ENCODE results near the gene HIVEP2.
A peak's percentile ranks its signal among the peaks of the same experiment; 100 is the strongest.

The HIVEP2 gene

DNA sequence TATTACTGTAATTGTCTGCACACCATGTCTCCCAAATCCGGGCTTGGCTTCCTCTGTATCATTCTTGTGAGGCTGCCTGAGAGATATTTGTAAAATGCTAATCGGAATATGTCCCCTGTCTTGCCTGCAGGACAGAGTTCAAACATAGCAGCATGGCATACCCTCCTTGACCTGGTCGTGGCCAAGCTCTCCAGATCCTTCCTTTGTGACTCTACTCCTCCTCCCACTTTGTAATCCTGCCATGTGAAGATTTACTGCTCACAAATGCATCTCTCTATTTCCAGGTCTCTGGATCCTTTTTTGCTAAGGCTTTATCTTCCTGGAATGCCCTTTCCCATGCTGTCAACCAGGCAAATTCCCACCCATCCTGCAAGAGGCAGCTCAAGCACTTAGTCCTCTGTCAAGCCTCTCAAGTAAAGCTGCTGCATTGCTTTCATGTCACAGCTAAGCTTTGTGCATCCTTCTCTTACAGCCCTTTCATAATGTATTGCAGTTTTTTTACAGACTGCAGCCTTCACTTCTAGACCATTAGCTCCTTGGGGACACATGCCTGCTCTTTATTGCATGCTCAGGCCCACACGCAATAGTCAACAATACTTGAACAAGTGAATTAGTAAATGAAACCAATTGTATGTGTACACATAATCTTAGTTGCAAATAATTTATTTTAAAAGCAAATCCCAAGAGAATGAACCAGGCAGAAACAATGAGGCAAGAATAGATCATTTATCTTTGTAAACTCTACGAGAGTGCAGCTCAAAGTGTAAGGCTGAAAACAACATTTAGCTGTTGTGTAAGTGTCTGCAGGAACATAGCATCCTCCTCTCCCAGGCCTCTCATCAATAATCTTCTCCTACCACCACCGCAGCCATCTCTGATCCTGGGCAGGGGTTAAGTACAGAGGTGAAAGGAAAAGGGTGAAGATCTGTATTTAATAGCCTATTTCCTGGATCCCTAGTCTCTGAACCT lies 45.8 kb downstream of the HIVEP2 start:
- Mint-ChIP-seq H3K36me3 (peaks cover 20% of the 10 kb centered on the region), H3K4me3 (no peak overlapping the region), H3K27ac (no peak overlapping the region), H3K9me3 (no peaks in the 10 kb centered on the region), H3K4me1 (peaks cover 27% of the 10 kb centered on the region)
- DNase-seq (ENCODE audit: low spot score in 2 of 2) (no peak), ATAC-seq (no peak)

DNA sequence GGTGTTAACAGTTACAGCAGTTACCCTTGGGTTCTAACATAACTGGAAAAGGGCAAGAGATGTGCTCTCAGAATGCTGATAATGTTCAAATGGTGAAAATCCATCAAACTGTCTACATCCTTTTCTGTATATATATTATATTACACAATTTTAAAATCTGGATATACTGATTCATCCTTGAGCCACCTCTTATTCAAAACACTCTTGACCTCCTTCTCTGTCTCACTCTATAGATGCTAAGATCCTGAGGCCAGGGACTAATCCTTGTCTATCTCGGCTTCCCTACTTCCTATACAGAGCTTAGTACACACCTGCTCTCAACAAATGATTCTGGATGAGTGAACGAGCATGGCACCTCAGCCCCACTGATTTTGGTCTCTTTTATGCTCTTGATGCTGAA lies 47.3 kb downstream of the HIVEP2 start:
- no peak overlapping the region for H3K4me3 Mint-ChIP-seq
- H3K9me3 Mint-ChIP-seq = no peaks in the 10 kb centered on the region
- peaks cover 17% of the 10 kb centered on the region for H3K4me1 Mint-ChIP-seq
- no peak overlapping the region for H3K27ac Mint-ChIP-seq
- ATAC-seq (no peak), DNase-seq (ENCODE audit: low spot score in 2 of 2) (no peak)
- peaks cover 20% of the 10 kb centered on the region for H3K36me3 Mint-ChIP-seq

DNA sequence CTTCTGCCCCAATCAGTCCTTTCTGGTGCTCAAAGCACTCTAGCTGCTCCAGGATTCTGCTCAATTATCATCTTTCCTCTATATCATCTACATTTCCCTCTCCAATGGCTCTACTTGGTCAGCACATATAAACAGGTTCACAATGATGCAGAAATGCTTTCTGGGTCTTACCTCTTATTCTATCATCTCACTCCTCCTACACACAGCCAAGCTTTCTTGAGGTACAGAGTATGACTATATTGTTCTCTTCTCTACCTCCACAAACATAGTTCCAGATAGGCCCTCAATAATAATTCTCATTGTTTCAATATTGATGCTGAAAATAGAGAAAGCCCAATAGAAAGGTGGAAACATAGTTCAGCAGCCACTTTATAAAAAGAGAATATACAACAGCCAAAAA lies 48.2 kb downstream of the HIVEP2 start:
- peak; percentile 52 for ATAC-seq
- Mint-ChIP-seq H3K36me3 (peaks cover 20% of the 10 kb centered on the region), H3K27ac (no peak overlapping the region), H3K4me1 (peaks cover 17% of the 10 kb centered on the region), H3K4me3 (no peak overlapping the region), H3K9me3 (no peaks in the 10 kb centered on the region)
- no peak for DNase-seq (ENCODE audit: low spot score in 2 of 2)

DNA sequence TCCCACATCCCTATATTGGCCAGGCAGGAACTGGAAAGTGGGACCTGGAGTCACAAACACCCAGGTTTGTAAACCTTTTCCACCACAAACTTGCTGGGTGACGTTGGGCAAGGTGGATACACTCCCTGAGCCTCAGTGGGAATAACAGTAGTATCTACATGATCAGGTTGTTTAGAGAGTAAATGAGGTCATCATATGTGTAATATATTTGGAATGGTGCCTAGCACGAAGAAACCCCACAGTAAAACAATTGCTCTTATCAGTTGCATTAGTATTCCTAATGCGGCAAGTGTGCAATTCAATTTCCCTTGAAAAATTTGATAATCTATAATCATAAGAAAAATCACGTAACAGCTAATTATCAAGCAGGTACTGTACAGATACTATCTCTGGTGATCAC lies 51.9 kb downstream of the HIVEP2 start:
- H3K4me1 Mint-ChIP-seq = peaks cover 36% of the 10 kb centered on the region
- H3K27ac Mint-ChIP-seq = no peak overlapping the region
- H3K36me3 Mint-ChIP-seq = peaks cover 21% of the 10 kb centered on the region
- no peaks in the 10 kb centered on the region for H3K9me3 Mint-ChIP-seq
- no peak for DNase-seq (ENCODE audit: low spot score in 2 of 2)
- ATAC-seq = no peak
- H3K4me3 Mint-ChIP-seq = no peak overlapping the region

DNA sequence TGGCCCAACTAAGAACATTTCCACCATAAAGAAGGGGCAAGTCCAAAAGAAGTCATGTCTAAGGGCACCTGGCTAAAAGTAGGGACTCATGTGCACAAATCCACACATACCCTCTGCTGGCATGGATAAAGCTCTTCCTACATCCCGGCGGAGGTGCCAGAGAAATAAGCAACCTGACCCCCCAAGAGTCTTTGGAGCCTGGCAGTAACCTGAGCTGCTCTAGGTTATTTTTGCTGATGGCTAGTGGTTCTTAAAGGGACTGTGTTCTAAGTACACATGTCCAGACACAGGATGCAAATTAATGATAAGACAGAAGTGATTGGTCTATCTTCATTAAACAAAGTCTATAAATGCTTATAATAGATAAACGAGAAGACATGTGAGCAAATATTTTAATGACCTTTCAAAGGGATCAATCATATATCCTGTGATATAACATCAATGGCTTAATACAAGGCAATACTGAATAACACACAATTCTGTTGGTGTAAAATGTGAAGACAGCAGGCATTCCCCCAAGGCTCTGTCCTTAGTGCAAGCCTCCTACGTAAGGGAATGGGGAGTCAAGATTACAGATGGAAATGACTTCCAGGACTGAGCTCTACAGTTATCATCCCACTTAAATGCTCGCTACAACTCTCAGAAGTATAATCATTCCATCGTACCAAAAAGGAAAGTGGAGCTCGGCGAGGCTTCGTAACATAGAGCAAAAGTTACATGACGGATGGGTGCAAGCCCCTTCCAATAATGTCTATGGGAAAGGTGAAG lies 52.5 kb downstream of the HIVEP2 start:
- H3K36me3 Mint-ChIP-seq = peaks cover 26% of the 10 kb centered on the region
- H3K27ac Mint-ChIP-seq = peak overlapping the region; percentile 23

DNA sequence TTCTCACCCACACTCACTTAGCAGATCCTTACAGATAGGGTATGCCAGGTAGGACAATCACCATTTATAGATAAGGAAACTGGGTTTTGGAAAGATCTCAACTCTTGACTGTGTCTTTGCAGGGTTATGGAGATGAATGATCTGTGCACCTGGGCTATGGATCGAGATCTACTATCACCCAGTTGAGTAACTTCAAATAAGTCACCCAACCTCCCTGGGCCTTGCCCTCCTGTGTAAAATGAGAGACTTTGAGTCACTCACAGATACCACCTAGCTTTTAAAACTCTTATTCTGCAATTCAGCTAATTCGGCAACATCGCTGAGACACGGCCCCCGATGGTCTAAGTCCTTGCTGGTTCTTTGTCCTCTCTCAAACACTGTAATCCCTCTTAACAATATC lies 53.5 kb downstream of the HIVEP2 start:
- Mint-ChIP-seq H3K4me3 (no peak overlapping the region), H3K4me1 (peaks cover 53% of the 10 kb centered on the region), H3K27ac (peak overlapping the region; percentile 23)

More for the DNA sequence above, 52.5 kb downstream of the HIVEP2 start:
- H3K4me1 Mint-ChIP-seq = peaks cover 43% of the 10 kb centered on the region
- H3K9me3 Mint-ChIP-seq = no peaks in the 10 kb centered on the region
- DNase-seq (ENCODE audit: low spot score in 2 of 2) (no peak), ATAC-seq (no peak)
- no peak overlapping the region for H3K4me3 Mint-ChIP-seq

DNA sequence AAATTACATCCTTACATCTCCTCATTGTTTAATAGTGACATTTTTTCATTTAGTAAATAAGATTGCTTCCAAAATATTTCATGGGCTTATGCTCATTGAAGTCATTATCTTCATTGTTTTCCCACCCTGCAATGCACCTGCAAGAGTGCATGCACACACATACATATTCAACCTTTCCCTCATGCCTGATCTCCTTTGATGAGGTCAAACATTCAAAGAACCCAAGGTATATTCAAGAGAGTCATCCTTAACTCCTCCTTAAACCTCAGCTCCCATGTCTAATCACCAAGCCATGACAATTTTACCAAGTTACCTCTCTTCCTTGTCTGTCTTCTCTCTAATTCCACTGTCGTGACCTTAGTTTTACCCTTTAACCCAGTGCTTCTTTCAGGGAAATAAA lies 56.5 kb downstream of the HIVEP2 start:
- H3K9me3 Mint-ChIP-seq = no peaks in the 10 kb centered on the region
- H3K36me3 Mint-ChIP-seq = peaks cover 18% of the 10 kb centered on the region
- no peak for ATAC-seq
- H3K4me1 Mint-ChIP-seq = peaks cover 74% of the 10 kb centered on the region
- H3K4me3 Mint-ChIP-seq = no peak overlapping the region
- no peak for DNase-seq (ENCODE audit: low spot score in 2 of 2)
- peak overlapping the region; percentile 13 for H3K27ac Mint-ChIP-seq

More for the DNA sequence above, 53.5 kb downstream of the HIVEP2 start:
- ATAC-seq (peak; percentile 50), DNase-seq (ENCODE audit: low spot score in 2 of 2) (no peak)
- Mint-ChIP-seq H3K36me3 (peaks cover 32% of the 10 kb centered on the region), H3K9me3 (no peaks in the 10 kb centered on the region)

DNA sequence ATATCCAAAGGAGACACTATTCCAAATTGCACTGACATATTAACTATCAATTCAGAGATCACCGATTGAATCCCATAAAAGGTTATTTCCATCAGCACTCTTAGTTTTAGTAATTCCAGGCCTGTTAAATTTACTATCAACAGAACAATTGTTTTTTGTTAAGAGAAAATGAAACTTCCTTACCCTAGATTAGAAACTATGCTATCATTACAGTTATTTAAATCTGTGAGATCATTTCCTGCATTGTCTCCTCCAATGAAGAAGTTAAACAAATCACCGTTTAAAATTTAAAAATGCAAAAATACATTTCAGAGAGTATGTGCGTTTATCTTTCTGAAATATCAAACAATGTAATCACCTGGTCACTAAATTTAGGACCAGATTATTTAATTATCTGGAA lies 57.5 kb downstream of the HIVEP2 start:
- Mint-ChIP-seq H3K4me3 (peak overlapping the region; percentile 49), H3K27ac (peak overlapping the region; percentile 90), H3K36me3 (peaks cover 18% of the 10 kb centered on the region), H3K4me1 (peaks cover 69% of the 10 kb centered on the region), H3K9me3 (no peaks in the 10 kb centered on the region)
- ATAC-seq (peak; percentile 23), DNase-seq (ENCODE audit: low spot score in 2 of 2) (no peak)

DNA sequence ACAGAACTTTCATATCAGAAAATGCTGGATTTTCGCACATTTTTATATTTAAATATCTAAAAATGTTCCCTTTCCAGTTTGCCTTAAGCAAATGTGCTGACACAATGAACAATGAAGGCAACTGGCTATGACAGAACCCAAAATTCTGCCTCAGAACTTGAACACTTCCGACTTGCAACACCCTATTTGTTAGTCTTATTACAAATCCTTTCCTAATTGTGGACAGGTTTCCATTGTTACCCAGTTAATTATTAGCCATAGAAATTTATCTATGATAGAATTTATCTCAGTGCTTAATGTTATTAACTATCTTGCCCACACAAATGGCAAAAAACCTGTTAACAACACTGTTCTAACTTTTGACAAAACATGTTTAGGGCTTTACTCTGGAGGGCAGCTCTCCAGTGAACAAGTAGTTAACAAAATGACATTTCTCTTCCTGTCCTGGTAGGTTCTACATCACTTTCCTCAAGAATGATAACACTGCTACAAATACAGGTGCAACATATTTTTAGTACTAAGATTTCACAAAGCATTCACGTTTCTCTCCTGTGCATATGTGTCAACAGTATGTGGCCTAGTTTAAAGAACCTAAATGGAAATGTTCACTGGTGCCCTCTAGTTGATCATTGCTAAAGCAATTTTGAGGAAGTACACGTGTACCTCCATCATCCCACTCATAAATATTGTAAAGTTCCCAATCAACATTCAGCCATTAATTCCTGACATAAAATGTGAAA lies 58.4 kb downstream of the HIVEP2 start:
- Mint-ChIP-seq H3K9me3 (no peaks in the 10 kb centered on the region), H3K4me3 (peak overlapping the region; percentile 49), H3K27ac (peak overlapping the region; percentile 90), H3K36me3 (peaks cover 18% of the 10 kb centered on the region), H3K4me1 (peaks cover 67% of the 10 kb centered on the region)
- ATAC-seq (peak; percentile 56), DNase-seq (ENCODE audit: low spot score in 2 of 2) (no peak)

DNA sequence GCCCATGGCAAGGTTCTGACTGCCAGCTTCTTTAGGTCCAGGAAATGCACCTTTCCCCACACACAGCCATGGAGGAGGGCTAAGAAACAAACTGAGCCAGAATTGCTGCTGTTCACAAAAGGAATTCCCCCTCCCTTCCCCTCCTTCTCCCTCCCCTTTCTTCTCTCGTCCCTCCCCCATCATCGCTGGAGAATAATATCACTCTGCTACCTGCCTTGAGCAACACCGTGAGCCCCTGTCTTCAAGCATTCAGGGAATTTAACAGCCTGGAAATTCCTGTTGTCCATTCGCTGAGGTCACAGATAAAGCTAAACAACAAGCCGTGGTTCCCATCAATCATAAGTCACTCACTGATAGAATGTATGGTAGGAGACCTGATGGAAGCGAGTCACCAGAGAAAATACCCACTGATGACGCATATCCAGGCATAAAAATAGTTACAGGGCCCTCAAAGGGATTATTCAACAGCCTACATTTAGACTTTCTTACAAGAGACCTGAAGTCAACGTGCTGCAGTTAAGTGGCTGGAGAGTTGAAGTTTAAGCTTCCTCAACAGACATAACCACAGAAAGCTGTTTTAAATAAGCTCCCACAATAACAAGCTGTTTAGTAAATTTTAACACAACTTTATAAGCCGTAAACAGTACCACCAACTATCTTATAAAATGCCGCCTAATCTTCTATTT lies 59.7 kb downstream of the HIVEP2 start:
- Mint-ChIP-seq H3K9me3 (no peaks in the 10 kb centered on the region), H3K27ac (peak overlapping the region; percentile 94), H3K4me1 (peaks cover 72% of the 10 kb centered on the region), H3K4me3 (peak overlapping the region; percentile 76), H3K36me3 (peaks cover 18% of the 10 kb centered on the region)
- DNase-seq (ENCODE audit: low spot score in 2 of 2) = peak in 1 of 2 donors; percentile 67
- ATAC-seq = peak; percentile 95

DNA sequence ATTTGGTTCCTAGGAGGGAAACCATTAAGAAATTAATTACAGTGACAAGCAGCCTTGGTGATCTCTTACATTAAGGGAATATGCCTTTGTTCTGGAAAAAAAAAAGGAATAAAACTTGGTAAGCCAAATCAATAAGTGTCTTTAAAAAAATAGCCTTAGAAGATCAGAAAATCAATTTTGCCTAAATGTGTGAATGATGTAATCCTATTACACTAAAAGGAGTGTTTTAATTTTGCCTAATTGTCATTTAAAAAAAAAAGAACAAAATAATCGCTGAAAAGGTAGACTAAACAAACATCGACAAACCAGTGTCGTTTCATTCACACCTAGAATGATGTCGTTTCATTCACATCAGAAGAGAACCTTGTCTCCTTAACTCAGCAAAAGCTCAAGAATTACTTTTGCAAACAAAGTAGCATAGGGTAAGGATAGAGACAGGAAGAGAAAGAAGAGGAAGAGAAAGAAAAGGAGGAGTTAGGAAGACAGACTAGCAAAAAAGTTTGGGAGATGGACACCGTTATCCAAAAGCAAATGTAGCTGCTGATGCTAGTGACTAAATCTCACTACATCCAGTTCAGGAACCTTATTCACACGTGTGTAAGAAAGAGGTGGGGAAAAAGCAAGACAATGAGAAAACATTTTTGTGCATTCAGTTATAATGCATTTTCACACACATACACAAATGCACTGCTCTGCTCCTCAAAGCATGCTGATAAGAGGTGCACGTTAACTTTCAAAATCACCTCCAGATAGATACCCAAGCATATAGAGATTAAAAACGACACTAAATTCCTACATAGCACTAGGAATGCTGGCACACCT lies 60.6 kb downstream of the HIVEP2 start:
- H3K4me3 Mint-ChIP-seq = peak overlapping the region; percentile 76
- DNase-seq (ENCODE audit: low spot score in 2 of 2) = no peak
- H3K4me1 Mint-ChIP-seq = peaks cover 76% of the 10 kb centered on the region
- H3K9me3 Mint-ChIP-seq = no peaks in the 10 kb centered on the region
- H3K27ac Mint-ChIP-seq = peak overlapping the region; percentile 94
- ATAC-seq = no peak
- peaks cover 22% of the 10 kb centered on the region for H3K36me3 Mint-ChIP-seq

DNA sequence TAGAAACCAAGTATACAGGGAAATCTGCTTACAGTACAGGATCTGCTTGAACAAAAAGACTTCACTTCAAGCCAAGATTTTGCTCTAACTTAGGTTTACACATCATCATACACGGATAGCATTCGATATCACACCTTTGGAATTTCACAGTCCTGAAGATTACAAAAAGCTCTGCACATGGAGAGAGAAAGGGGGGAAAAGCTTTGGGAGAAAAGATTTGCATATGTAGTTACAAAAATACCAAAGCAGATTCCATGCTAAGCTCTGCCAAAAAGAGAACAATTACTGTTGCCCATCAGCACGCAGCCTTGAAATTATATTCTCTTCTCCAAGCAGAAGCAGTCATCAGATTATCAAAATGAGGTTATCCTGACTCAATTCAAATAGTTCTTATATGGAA lies 62.0 kb downstream of the HIVEP2 start:
- Mint-ChIP-seq H3K27ac (no peak overlapping the region), H3K36me3 (peaks cover 16% of the 10 kb centered on the region), H3K4me3 (no peak overlapping the region), H3K4me1 (peaks cover 76% of the 10 kb centered on the region), H3K9me3 (no peaks in the 10 kb centered on the region)
- DNase-seq (ENCODE audit: low spot score in 2 of 2) (no peak), ATAC-seq (no peak)

DNA sequence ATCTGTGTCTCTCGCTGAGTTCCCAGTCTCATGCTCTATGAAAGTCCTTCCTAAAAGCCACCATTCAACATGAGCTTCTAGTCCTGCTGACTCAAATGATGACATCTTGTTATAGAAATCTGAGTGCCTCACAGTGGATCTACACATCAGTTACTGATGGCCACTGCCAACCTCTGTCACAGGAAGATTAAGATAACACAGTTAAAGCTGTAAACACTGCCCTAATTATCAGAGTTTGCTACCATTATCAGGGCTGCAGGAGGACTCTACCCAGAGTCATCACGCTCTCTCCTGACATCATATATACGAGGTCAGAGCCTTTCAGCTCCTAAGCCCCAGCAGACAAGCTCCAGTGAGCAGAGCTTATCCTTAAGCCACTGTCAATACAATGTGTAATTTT lies 63.2 kb downstream of the HIVEP2 start:
- ATAC-seq = peak; percentile 9
- H3K4me3 Mint-ChIP-seq = no peak overlapping the region
- no peaks in the 10 kb centered on the region for H3K9me3 Mint-ChIP-seq
- no peak overlapping the region for H3K27ac Mint-ChIP-seq
- H3K36me3 Mint-ChIP-seq = peaks cover 6% of the 10 kb centered on the region
- peaks cover 72% of the 10 kb centered on the region for H3K4me1 Mint-ChIP-seq
- DNase-seq (ENCODE audit: low spot score in 2 of 2) = no peak

DNA sequence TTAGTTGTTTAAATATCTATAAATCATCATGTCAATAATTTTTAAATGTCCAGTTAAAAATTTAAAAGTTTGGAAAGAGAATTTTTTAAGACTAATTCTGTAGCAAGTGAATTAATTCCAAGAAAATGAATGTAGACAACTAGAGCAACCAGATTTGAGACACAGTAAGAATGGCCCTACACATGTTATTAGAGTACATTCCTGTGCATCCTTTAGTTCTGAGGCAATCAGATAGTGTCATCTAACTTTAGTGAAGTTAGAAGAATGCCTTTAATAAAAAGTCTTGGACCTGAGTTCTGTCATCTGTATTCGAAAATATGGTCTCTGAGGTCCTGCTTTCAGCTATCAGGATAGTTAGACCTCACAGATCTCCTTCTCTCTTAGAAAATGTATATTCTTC lies 63.7 kb downstream of the HIVEP2 start:
- H3K27ac Mint-ChIP-seq = no peak overlapping the region

More for the DNA sequence above, 63.7 kb downstream of the HIVEP2 start:
- H3K4me3 Mint-ChIP-seq = no peak overlapping the region
- no peak for ATAC-seq
- H3K4me1 Mint-ChIP-seq = peaks cover 70% of the 10 kb centered on the region
- DNase-seq (ENCODE audit: low spot score in 2 of 2) = no peak
- no peaks in the 10 kb centered on the region for H3K9me3 Mint-ChIP-seq
- H3K36me3 Mint-ChIP-seq = peaks cover 6% of the 10 kb centered on the region

All from stimulated activated effector memory CD8-positive, alpha-beta T cell treated with anti-CD3 and anti-CD28 coated beads, Interleukin-12 subunit alpha, Interleukin-12 subunit beta, amount 100 ng/mL, for 72 hours (primary cell).